Hepatocyte (in vitro differentiated cells): ENCODE data around the gene PIK3R5.

Experiments
- CTCF ChIP-seq: fragments of 200-600 bp; sonication (generic); IDR thresholded peaks from 2 replicates; pipeline ENCODE4 v1.5.1; 2016; ENCODE audit warnings: antibody characterized with exemption, mild to moderate bottlenecking; ENCODE audit not compliant: poor library complexity
- EZH2 ChIP-seq: fragments of 200-600 bp; sonication (generic); IDR thresholded peaks from 2 replicates; pipeline ENCODE4 v1.6.1; 2016; ENCODE audit warnings: antibody characterized with exemption, mild to moderate bottlenecking, borderline replicate concordance
- EZH2phosphoT487 ChIP-seq: fragments of 200-600 bp; sonication (generic); IDR thresholded peaks from one replicate; pipeline ENCODE4 v1.6.1; 2018; ENCODE audit warnings: antibody characterized with exemption, mild to moderate bottlenecking, low read depth, moderate library complexity; ENCODE audit not compliant: unreplicated experiment, severe bottlenecking

- TF ChIP-seq CTCF (no peak), EZH2phosphoT487 (no peak), EZH2 (no peak)
Measured at GRCh38 chr17:8946476-8946875, 19.0 kb downstream of the PIK3R5 start.
